ENCODE data around the gene CAMKMT.

GRCh38 chr2:44799754-44800153 is 438.0 kb downstream of the CAMKMT start:
- TF ChIP-seq ZNF395 (CRISPR knock-in tag; IDR thresholded peaks at IDR 0.05) = no peak
- TF ChIP-seq MXI1 (IDR thresholded peaks at IDR 0.05; ENCODE audit: low read depth, low read length) = no peak
- no peak for TF ChIP-seq ZBTB11 (CRISPR knock-in tag; IDR thresholded peaks at IDR 0.05)
- TF ChIP-seq USF2 (CRISPR knock-in tag; IDR thresholded peaks at IDR 0.05) = no peak
- TF ChIP-seq CTCF (IDR thresholded peaks at IDR 0.05 in 2 of 3, conservative IDR thresholded peaks at IDR 0.05 in 1 of 3; ENCODE audit: insufficient read depth in 2 of 3, low read depth in 1 of 3, low read length in 3 of 3) = no peak
- no peak for TF ChIP-seq BCLAF1 (IDR thresholded peaks at IDR 0.05; ENCODE audit: borderline replicate concordance in 1 of 2, control insufficient read depth in 1 of 2, low read depth in 2 of 2, low read length in 1 of 2)
